DND-41 (cell line): ENCODE data around the gene LHPP.

ENCODE experiments used
- ATAC-seq: fragments of 200-7000 bp; cut with Tn5 transposase; 3 replicates; pipeline ENCODE4 v1.9.1; 2021; ENCODE audit warnings: low read depth; ENCODE audit not compliant: insufficient read depth
- DNase-seq: peaks from one replicate; pipeline ENCODE4 v3.0.0-alpha.2; 2020
- H2AFZ ChIP-seq: 2 replicates; pipeline ENCODE4 v1.6.0; 2012; ENCODE audit warnings: low read depth, low read length
- H3K27ac ChIP-seq: 2 replicates; pipeline ENCODE4 v1.5.1; 2012; ENCODE audit warnings: low read length, inconsistent platforms
- H3K27me3 ChIP-seq: fragments of 200-600 bp; sonication (generic); 2 replicates; pipeline ENCODE4 v1.6.0; 2012; ENCODE audit warnings: low read length, mild to moderate bottlenecking, inconsistent platforms; ENCODE audit not compliant: insufficient read depth, poor library complexity
- H3K36me3 ChIP-seq: 2 replicates; pipeline ENCODE4 v1.5.1; 2012; ENCODE audit warnings: low read length, inconsistent platforms; ENCODE audit not compliant: insufficient read depth
- H3K4me1 ChIP-seq: 2 replicates; pipeline ENCODE4 v1.5.1; 2012; ENCODE audit warnings: mild to moderate bottlenecking, low read length; ENCODE audit not compliant: insufficient read depth
- H3K4me2 ChIP-seq: 2 replicates; pipeline ENCODE4 v1.6.0; 2012; ENCODE audit warnings: mild to moderate bottlenecking, moderate library complexity, low read length, inconsistent platforms; ENCODE audit not compliant: insufficient read depth
- H3K4me3 ChIP-seq, 2 experiments: fragments of 200-600 bp in 1 of 2; shearing (Covaris generic) in 1 of 2; 2 replicates each; pipeline ENCODE4 v1.5.1; 2012 to 2016; ENCODE audit warnings: inconsistent platforms in 2 of 2, low read length in 2 of 2, mild to moderate bottlenecking in 2 of 2, low read depth in 1 of 2, moderate library complexity in 1 of 2
- H3K79me2 ChIP-seq: 2 replicates; pipeline ENCODE4 v1.6.0; 2012; ENCODE audit warnings: low read length, inconsistent platforms; ENCODE audit not compliant: insufficient read depth
- H3K9ac ChIP-seq: 2 replicates; pipeline ENCODE4 v1.6.0; 2012; ENCODE audit warnings: low read depth, mild to moderate bottlenecking, inconsistent platforms, low read length, moderate library complexity
- H3K9me3 ChIP-seq: 2 replicates; pipeline ENCODE4 v1.5.1; 2012; ENCODE audit warnings: low read length, moderate library complexity, mild to moderate bottlenecking, inconsistent platforms; ENCODE audit not compliant: insufficient read depth, severe bottlenecking
- H4K20me1 ChIP-seq: 2 replicates; pipeline ENCODE4 v1.6.0; 2012; ENCODE audit warnings: low read length; ENCODE audit not compliant: insufficient read depth
- EZH2 ChIP-seq: IDR thresholded peaks from 3 replicates; pipeline ENCODE4 v1.6.1; 2012; ENCODE audit warnings: borderline replicate concordance, low read depth, mild to moderate bottlenecking, moderate library complexity, low read length, inconsistent platforms; ENCODE audit not compliant: severe bottlenecking
- TF ChIP-seq, protein P1 (sequence below): IDR thresholded peaks from 2 replicates; pipeline ENCODE4 v1.5.1; 2012; ENCODE audit warnings: borderline replicate concordance, low read length, moderate library complexity, mild to moderate bottlenecking; ENCODE audit not compliant: poor library complexity, severe bottlenecking; ENCODE audit errors: extremely low read depth

The LHPP gene

GRCh38 chr10:124618470-124619073 lies 156.9 kb downstream of the LHPP start:
- no peaks in the 10 kb centered on the region for H3K9me3 ChIP-seq
- peaks cover 72% of the 10 kb centered on the region for H3K79me2 ChIP-seq
- 0 out of 2 replicates have a peak, but pooled peaks cover 10% of the 10 kb centered on the region for H4K20me1 ChIP-seq
- H3K9ac ChIP-seq: no peak overlapping the region
- no peak overlapping the region for H2AFZ ChIP-seq
- DNase-seq: no peak
- no peak overlapping the region for H3K4me2 ChIP-seq
- H3K27ac ChIP-seq: peak overlapping the region; percentile 61
- H3K27me3 ChIP-seq: no peaks in the 10 kb centered on the region
- peaks cover 79% of the 10 kb centered on the region for H3K36me3 ChIP-seq
- H3K4me3 ChIP-seq: no peak overlapping the region
- no peak for ATAC-seq
- TF ChIP-seq EZH2: no peak
- TF ChIP-seq, protein P1, sequence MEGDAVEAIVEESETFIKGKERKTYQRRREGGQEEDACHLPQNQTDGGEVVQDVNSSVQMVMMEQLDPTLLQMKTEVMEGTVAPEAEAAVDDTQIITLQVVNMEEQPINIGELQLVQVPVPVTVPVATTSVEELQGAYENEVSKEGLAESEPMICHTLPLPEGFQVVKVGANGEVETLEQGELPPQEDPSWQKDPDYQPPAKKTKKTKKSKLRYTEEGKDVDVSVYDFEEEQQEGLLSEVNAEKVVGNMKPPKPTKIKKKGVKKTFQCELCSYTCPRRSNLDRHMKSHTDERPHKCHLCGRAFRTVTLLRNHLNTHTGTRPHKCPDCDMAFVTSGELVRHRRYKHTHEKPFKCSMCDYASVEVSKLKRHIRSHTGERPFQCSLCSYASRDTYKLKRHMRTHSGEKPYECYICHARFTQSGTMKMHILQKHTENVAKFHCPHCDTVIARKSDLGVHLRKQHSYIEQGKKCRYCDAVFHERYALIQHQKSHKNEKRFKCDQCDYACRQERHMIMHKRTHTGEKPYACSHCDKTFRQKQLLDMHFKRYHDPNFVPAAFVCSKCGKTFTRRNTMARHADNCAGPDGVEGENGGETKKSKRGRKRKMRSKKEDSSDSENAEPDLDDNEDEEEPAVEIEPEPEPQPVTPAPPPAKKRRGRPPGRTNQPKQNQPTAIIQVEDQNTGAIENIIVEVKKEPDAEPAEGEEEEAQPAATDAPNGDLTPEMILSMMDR: no peak
- H3K4me1 ChIP-seq: peaks cover 35% of the 10 kb centered on the region

GRCh38 chr10:124619195-124619594 lies 157.6 kb downstream of the LHPP start:
- H3K4me3 ChIP-seq: no peak overlapping the region
- ATAC-seq (peak; percentile 58), DNase-seq (peak; percentile 55)
- H3K9me3 ChIP-seq: no peaks in the 10 kb centered on the region
- H3K79me2 ChIP-seq: peaks cover 74% of the 10 kb centered on the region
- peaks cover 81% of the 10 kb centered on the region for H3K36me3 ChIP-seq
- no peak overlapping the region for H3K9ac ChIP-seq
- H4K20me1 ChIP-seq: 0 out of 2 replicates have a peak, but pooled peaks cover 10% of the 10 kb centered on the region
- no peak overlapping the region for H3K4me2 ChIP-seq
- H2AFZ ChIP-seq: no peak overlapping the region
- H3K4me1 ChIP-seq: peaks cover 29% of the 10 kb centered on the region
- TF ChIP-seq, protein P1: no peak
- no peaks in the 10 kb centered on the region for H3K27me3 ChIP-seq
- H3K27ac ChIP-seq: peak overlapping the region; percentile 61

GRCh38 chr10:124619802-124620490 lies 158.3 kb downstream of the LHPP start:
- H3K9ac ChIP-seq: peak overlapping the region; percentile 16; the same call in 1 of the 2 replicates
- no peak overlapping the region for H2AFZ ChIP-seq
- H3K27me3 ChIP-seq: no peaks in the 10 kb centered on the region
- DNase-seq (no peak), ATAC-seq (no peak)
- H3K9me3 ChIP-seq: no peaks in the 10 kb centered on the region
- no peak overlapping the region for H3K4me2 ChIP-seq
- no peak overlapping the region for H3K4me3 ChIP-seq
- H4K20me1 ChIP-seq: 0 out of 2 replicates have a peak, but pooled peaks cover 10% of the 10 kb centered on the region
- H3K36me3 ChIP-seq: peaks cover 86% of the 10 kb centered on the region
- peaks cover 81% of the 10 kb centered on the region for H3K79me2 ChIP-seq
- TF ChIP-seq, protein P1: no peak
- no peak for TF ChIP-seq EZH2
- H3K27ac ChIP-seq: peak overlapping the region; percentile 95
- peaks cover 35% of the 10 kb centered on the region for H3K4me1 ChIP-seq
